Lower leg skin (tissue), 4 donors: ENCODE measurements around the gene HOXD11. TPM values are rescaled to one million over a fixed set of nuclear protein-coding genes. Genes with fewer than 3 reads are reported as not detected.

Source experiments
- DNase-seq, 2 donors: peaks; one replicate each; pipeline ENCODE4 v3.0.0-alpha.2; 2019; ENCODE audit warnings: low spot score in 2 of 2
- H3K4me3 ChIP-seq: fragments of 200-600 bp; sonication (generic); 2 replicates; pipeline ENCODE4 v1.5.1; 2017; ENCODE audit warnings: mild to moderate bottlenecking, low read depth; ENCODE audit not compliant: poor library complexity, severe bottlenecking
- CTCF ChIP-seq, 3 donors: fragments of 450-650 bp; IDR thresholded peaks; one replicate each; pipeline ENCODE4 v1.5.1; 2016; ENCODE audit warnings: antibody characterized with exemption in 3 of 3, mild to moderate bottlenecking in 3 of 3, moderate library complexity in 2 of 3
- POLR2A ChIP-seq, 2 donors: fragments of 450-650 bp; IDR thresholded peaks; one replicate each; pipeline ENCODE4 v1.6.1; 2016 to 2017; ENCODE audit warnings: antibody characterized with exemption in 2 of 2, mild to moderate bottlenecking in 1 of 2, moderate library complexity in 1 of 2
- WGBS, 2 donors: methylation state at CpG; one replicate each; pipeline ENCODE4 v1.1.5; 2018; 5-methylcytosine and 5-hydroxymethylcytosine counted together
- intact Hi-C: fragments of 100-400 bp; cut with DNase I; formaldehyde crosslinking; loops from one replicate; pipeline ENCODE4 v1.15.0; 2023; ENCODE audit warnings: low total_unique reads
- total RNA-seq, 4 donors: library from RNA; depleted of rRNA; stranded (reverse); fragments of >200 nt; gene quantifications; one replicate each; pipeline ENCODE4 v1.1.0, GENCODE V29; 2016

The HOXD11 gene
- total RNA-seq, 4 donors from 2014 or later: 0.23 TPM; not detected in 3

GRCh38 chr2:176138923-176139660 is 32.0 kb downstream of the HOXD11 start:
- TF ChIP-seq CTCF (IDR thresholded peaks at IDR 0.05): no peak
- TF ChIP-seq POLR2A (IDR thresholded peaks at IDR 0.05): no peak
- no peak overlapping the region for H3K4me3 ChIP-seq
- 33 to 36% methylated on average over 28 of the region's 28 CpGs for WGBS, 2 donors
- no peak for DNase-seq
- intact Hi-C loops: loop anchor here (5.0 kb wide), 2 partner anchors 413 to 498 kb away; no protein-coding TSS in a partner anchor

GRCh38 chr2:176139661-176140512 is 32.8 kb downstream of the HOXD11 start:
- TF ChIP-seq POLR2A (IDR thresholded peaks at IDR 0.05) (no peak), CTCF (IDR thresholded peaks at IDR 0.05) (no peak)
- no peak overlapping the region for H3K4me3 ChIP-seq
- 12 to 19% methylated on average over 41 of the region's 41 CpGs for WGBS, 2 donors
- no peak for DNase-seq
- intact Hi-C loops: loop anchor here (5.0 kb wide), 2 partner anchors 412 to 497 kb away; no protein-coding TSS in a partner anchor

GRCh38 chr2:176140513-176141317 is 33.6 kb downstream of the HOXD11 start:
- peak in 1 of 2 donors; percentile 95 for DNase-seq
- peak overlapping the region; percentile 11 for H3K4me3 ChIP-seq
- WGBS, 2 donors: 12% methylated on average over 27 of the region's 48 CpGs
- TF ChIP-seq POLR2A (IDR thresholded peaks at IDR 0.05) (no peak), CTCF (IDR thresholded peaks at IDR 0.05) (peak in 1 of 3 donors; percentile 64)
- intact Hi-C loops: no loop called here

GRCh38 chr2:176142281-176142680 is 35.2 kb downstream of the HOXD11 start:
- TF ChIP-seq POLR2A (IDR thresholded peaks at IDR 0.05): no peak
- no peak for DNase-seq
- 89 to 96% methylated on average over 2 of the region's 2 CpGs for WGBS, 2 donors
- intact Hi-C loops: no loop called here
- no peak overlapping the region for H3K4me3 ChIP-seq

GRCh38 chr2:176145085-176145969 is 38.2 kb downstream of the HOXD11 start:
- intact Hi-C loops: no loop called here
- peak in 1 of 2 donors; percentile 42 for DNase-seq
- 73 to 87% methylated on average over 4 of the region's 4 CpGs for WGBS, 2 donors
- no peak for TF ChIP-seq POLR2A (IDR thresholded peaks at IDR 0.05)
- no peak for TF ChIP-seq CTCF (IDR thresholded peaks at IDR 0.05)
- no peak overlapping the region for H3K4me3 ChIP-seq
